ENCODE data around the gene KCNK10.

KCNK10 gene

GRCh38 chr14:88321692-88322503 lies 1.2 kb downstream of the KCNK10 start:
- DNase-seq (ENCODE audit: low spot score), result no peak

DNA sequence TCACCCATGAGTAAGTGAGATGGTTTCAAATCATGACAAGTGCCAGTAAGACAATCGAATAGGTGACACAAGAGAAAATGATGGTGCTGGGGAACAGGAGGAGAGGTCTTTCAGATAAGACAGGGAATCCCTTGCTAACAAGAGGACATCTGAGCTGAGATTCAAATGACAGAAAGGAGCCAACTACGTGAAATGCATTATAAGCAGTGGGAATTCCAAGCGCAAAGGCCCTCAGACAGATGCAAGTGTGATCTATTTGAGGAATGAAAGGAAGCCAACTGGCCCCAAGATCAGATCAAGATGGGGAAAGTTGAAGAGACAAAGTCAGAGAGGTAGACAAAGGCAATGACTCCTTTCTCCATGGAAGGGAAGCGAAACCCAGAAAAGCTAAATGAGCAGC lies 4.7 kb downstream of the KCNK10 start:
- DNase-seq (ENCODE audit: low spot score), result no peak

GRCh38 chr14:88316521-88316920 lies 6.5 kb downstream of the KCNK10 start:
- DNase-seq (ENCODE audit: low spot score), result no peak

GRCh38 chr14:88312257-88312656 lies 10.8 kb downstream of the KCNK10 start:
- no peak for DNase-seq (ENCODE audit: low spot score)

- no peak for DNase-seq (ENCODE audit: low spot score)
These were observed 11.3 kb downstream of the KCNK10 start for GRCh38 chr14:88311780-88312179.

GRCh38 chr14:88310449-88310848 lies 12.6 kb downstream of the KCNK10 start:
- no peak for DNase-seq (ENCODE audit: low spot score)

GRCh38 chr14:88310021-88310420 lies 13.0 kb downstream of the KCNK10 start:
- no peak for DNase-seq (ENCODE audit: low spot score)

DNA sequence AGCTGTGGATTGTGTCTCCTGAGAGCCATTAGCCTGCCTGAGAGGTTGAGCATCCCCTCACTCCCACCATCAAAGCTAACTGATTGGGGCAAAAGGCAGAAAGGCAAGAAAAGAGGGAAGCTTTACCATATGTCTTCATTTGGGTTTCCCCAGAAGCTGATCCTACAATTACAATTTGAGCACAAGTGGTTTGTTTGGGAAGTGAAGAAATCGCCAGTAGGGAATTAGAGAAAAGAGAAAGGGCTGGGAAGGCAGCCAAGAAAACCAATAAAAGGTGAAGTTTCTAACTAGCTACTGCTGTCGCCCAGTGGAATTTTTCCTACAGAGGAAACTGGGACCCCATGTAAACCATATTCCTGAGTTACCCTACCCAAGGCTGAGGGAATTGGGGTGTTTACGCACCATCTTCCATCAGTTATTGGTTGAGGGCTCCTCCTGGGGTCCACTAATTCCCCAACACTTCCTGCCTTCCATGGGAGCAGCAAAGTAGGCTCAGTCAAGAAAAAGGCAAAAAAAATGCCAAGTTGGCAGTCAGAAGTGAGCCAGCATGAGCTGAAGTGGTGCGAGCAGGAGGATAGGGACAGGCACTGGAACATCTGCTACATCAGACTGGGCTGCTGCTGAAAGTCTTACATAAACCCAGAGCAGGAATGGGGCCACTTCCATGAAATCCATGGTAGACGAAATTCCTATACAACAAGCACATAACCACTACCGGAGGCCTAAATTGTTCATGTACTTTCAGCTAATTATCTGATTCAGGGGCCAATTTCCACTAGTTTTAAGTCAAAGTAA lies 17.3 kb downstream of the KCNK10 start:
- no peak for DNase-seq (ENCODE audit: low spot score)

- no peak for DNase-seq (ENCODE audit: low spot score)
These were observed 20.0 kb downstream of the KCNK10 start for GRCh38 chr14:88303041-88303440.

DNA sequence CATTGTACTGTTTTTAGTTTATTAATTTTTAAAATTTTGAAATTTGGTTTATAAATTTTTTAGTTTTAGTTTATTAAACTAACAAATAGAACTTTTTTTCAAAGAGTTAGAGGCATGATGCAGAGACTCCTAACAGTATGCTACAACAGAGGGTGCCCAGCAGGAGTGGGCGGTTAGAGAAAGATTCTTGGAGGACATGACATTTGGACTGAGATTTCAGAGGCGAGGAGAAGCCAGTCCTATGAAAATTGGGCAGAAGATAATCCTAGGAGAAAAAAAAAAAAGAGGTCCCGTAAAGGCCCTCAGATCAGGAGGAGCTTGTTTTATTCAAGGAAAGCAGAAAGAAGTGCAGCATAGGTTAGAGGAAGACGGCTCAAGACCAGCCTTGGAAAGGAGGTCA lies 21.7 kb downstream of the KCNK10 start:
- no peak for DNase-seq (ENCODE audit: low spot score)

DNA sequence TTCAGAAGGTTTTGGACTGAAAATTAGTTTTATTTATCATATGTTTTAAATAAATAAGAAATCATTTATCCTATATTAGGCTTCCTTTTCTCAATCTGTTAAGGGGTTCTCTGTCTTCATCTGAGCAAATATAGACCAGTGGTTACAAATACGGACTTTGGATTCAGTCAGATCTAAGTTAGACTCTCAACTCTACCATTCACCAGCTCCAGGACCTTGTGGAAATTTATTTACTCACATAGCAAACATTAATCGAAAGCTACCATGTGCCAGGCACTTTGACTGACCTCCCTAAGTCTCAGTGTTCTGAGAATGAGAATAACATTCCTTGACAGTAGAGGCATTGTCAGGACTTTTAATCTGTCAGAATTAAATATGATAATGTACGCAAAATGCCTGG lies 22.3 kb downstream of the KCNK10 start:
- DNase-seq (ENCODE audit: low spot score), result no peak

DNA sequence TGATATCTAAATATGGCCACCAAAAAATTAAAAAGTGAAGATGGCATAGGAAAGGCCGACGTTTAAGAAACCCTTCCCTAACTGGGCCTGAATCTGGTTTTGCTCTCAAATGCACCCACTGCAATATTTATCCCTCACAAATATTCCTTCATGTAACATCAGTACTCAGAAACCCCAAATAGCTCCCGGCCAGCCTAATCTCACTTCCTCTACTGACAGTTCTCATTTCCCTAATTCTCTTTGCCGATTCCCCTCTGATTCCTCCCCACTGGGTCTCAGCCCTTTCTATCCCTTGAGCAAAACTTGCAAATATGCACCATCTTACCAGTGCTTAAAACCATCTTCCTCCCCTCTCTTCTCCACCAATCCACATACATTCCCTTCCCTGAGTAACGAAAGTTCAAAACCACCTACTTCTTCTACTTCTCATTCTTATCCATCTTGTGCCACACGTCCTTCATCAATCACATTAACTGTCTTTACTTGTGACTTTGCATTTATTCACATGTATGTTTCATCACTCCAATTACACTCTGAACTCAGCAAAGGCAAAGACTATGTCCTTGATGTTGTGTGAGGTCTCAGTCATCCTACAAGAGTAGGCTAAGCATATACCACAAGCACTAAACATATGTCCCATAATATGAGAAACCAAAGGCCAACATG lies 23.1 kb downstream of the KCNK10 start:
- DNase-seq (ENCODE audit: low spot score), result no peak

- DNase-seq (ENCODE audit: low spot score), result no peak
These were observed 25.8 kb downstream of the KCNK10 start for GRCh38 chr14:88297306-88297705.

DNA sequence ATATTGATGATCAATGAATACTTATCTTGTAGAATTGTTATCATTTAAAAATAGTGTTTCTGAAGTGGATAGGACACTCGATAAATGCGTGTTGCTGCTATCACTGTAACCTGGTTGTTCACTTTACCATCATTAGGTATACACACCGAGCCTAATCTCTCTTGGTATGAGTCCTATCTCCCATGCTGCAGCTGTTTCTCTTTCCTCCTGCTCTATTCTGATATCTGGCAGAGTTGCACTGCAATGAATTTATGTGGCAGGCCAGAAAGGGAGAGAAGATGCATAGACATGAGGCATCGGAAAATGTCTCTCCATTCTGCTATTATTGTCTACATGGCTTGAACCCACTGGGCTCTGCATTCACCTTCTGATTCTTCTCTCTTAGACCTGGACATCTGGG lies 26.7 kb downstream of the KCNK10 start:
- DNase-seq (ENCODE audit: low spot score), result no peak

- DNase-seq (ENCODE audit: low spot score), result no peak
These were observed 33.1 kb downstream of the KCNK10 start for GRCh38 chr14:88289996-88290395.

- DNase-seq (ENCODE audit: low spot score), result no peak
These were observed 33.8 kb downstream of the KCNK10 start for GRCh38 chr14:88289234-88289633.

DNA sequence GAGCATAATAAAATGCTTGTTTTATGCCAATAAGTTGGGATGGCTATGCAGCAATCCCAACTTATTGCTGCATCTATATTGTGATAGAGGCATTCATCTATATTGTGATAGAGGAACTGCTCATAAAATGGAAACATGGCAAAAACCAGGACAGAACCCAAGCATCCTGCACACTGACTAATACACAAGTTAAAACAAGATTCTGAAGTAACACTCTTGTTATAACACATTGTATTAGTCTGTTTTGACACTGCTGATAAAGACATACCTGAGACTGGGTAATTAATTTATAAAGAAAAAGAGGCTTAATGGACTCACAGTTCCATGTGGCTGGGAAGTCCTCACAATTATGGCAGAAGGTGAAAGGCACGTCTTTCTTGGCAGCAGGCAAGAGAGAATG lies 36.8 kb downstream of the KCNK10 start:
- no peak for DNase-seq (ENCODE audit: low spot score)

- no peak for DNase-seq (ENCODE audit: low spot score)
These were observed 41.6 kb downstream of the KCNK10 start for GRCh38 chr14:88281447-88281846.

- DNase-seq (ENCODE audit: low spot score), result no peak
These were observed 46.0 kb downstream of the KCNK10 start for GRCh38 chr14:88276923-88277596.

DNA sequence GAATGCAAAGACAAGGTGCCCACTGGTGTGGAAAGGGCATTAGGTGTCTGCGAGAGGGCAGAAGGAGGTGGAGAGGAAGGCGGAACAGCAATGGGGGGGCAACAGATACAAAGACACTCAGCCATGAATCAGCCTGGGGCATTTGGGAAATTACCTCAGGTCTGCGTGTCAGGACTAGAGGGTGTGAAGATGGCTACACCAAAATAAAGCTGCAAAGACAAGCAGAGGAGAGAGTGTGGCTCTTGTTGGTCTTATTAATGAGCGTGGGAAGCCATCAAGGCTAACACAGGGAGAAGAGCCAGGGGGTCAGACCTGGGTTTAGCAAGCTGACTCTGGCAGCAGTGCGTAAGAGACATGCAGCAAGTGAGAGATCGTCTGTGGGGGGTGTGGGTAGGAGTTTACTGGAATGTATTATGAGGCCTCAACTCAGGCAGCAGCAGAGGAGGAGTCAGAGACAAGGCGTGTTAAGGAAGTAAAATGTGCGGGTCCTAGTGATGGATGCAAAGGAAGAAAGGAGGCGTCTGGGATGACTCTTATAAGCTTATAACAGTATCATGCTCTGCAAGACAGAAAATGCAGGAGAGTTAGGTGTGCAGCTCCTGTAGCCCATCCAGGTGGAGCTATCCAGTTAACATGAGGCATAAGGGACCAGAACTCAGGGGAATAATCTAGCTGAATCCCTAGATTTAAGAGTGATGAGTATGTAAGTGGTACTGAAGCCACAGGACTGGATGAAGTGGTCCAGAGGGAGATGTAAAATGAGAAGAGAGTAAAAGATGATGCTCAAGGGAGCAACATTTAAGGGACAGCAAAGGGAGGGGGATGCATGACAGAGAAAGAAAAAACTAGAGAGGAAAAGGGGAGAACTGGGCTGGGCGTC lies 50.4 kb downstream of the KCNK10 start:
- no peak for DNase-seq (ENCODE audit: low spot score)

DNA sequence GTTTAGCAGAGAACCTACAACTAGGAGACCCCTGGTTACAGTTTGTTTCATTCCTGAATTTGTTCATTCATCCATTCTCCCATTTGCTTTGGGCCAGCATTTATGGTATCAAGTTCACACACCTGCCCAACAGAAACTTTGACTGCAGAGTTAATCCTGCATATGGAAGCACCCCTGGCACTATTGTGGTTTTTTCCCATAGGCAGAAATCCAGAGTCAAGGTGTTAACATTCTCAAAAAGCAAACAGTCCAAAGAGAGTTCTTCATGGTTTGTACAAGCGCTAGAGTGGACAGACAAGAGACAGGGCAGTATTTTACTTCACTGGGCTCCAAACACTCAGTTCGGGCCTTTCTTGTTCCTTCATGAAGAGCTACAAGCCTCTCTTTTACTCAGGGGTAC lies 51.9 kb downstream of the KCNK10 start:
- DNase-seq (ENCODE audit: low spot score), result no peak

Data from putamen (tissue), 1 donor.